Sigmoid colon (tissue), 4 donors: Measurements from ENCODE around the gene EVA1C.
"Not testable (repeated sequence)": the region's sequence is repeated elsewhere in the genome, so short reads cannot be mapped to it uniquely, and the experiment has no call there.

Experiments used
- EP300 ChIP-seq, 4 donors: sonication (generic); formaldehyde crosslinking; IDR thresholded peaks; one replicate each; pipeline ENCODE4 v1.6.1; 2017; ENCODE audit warnings: antibody characterized with exemption in 4 of 4
- POLR2A ChIP-seq, 2 donors: fragments of 450-650 bp; IDR thresholded peaks; one replicate each; pipeline ENCODE4 v1.6.1; 2016; ENCODE audit warnings: antibody characterized with exemption in 2 of 2, mild to moderate bottlenecking in 2 of 2, moderate library complexity in 2 of 2
- POLR2AphosphoS5 ChIP-seq, 4 donors: sonication (generic); formaldehyde crosslinking; IDR thresholded peaks; one replicate each; pipeline ENCODE4 v1.6.1; 2017; ENCODE audit warnings: antibody characterized with exemption in 4 of 4
- TF ChIP-seq, protein P1 (sequence below), 4 experiments: fragments of 450-650 bp in 3 of 4; fragments of 200-600 bp in 1 of 4; IDR thresholded peaks; one replicate each; pipeline ENCODE4 v1.5.1; 2016 to 2019; ENCODE audit warnings: antibody characterized with exemption in 4 of 4, mild to moderate bottlenecking in 3 of 4, moderate library complexity in 2 of 4

DNA sequence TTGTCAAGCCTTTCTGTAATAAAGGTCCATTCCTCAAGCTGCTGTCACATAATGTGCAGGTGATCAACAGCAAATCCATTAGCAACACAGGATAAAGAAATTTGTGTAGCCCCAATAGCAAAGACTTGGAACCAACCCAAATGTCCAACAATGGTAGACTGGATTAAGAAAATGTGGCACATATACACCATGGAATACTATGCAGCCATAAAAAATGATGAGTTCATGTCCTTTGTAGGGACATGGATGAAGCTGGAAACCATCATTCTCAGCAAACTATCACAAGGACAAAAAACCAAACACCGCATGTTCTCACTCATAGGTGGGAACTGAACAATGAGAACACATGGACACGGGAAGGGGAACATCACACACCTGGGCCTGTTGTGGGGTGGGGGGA, 130.6 kb downstream of the EVA1C start:
- not testable (repeated sequence) for TF ChIP-seq POLR2A, POLR2AphosphoS5, EP300 (IDR thresholded peaks at IDR 0.05)
- TF ChIP-seq, protein P1, sequence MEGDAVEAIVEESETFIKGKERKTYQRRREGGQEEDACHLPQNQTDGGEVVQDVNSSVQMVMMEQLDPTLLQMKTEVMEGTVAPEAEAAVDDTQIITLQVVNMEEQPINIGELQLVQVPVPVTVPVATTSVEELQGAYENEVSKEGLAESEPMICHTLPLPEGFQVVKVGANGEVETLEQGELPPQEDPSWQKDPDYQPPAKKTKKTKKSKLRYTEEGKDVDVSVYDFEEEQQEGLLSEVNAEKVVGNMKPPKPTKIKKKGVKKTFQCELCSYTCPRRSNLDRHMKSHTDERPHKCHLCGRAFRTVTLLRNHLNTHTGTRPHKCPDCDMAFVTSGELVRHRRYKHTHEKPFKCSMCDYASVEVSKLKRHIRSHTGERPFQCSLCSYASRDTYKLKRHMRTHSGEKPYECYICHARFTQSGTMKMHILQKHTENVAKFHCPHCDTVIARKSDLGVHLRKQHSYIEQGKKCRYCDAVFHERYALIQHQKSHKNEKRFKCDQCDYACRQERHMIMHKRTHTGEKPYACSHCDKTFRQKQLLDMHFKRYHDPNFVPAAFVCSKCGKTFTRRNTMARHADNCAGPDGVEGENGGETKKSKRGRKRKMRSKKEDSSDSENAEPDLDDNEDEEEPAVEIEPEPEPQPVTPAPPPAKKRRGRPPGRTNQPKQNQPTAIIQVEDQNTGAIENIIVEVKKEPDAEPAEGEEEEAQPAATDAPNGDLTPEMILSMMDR (IDR thresholded peaks at IDR 0.05): not testable (repeated sequence)
